Stimulated activated naive CD4-positive, alpha-beta T cell treated with Interleukin-2 at 50 U/mL for 16 hours (primary cell): Measurements from ENCODE around the gene FAHD2B.
"Not testable (repeated sequence)": the region's sequence is repeated elsewhere in the genome, so short reads cannot be mapped to it uniquely, and the experiment has no call there.

ENCODE experiments used
- DNase-seq: peaks from one replicate; lab custom pipeline; 2025; lab: John Stamatoyannopoulos, UW

FAHD2B gene

GRCh38 chr2:97067279-97068004 lies 27.2 kb downstream of the FAHD2B start:
- no peak for DNase-seq

- DNase-seq: not testable (repeated sequence)
Measured at GRCh38 chr2:97066030-97066429, 28.7 kb downstream of the FAHD2B start.

- DNase-seq: not testable (repeated sequence)
Measured at GRCh38 chr2:97062020-97062419, 32.7 kb downstream of the FAHD2B start.

- not testable (repeated sequence) for DNase-seq
Measured at GRCh38 chr2:97059782-97060181, 34.9 kb downstream of the FAHD2B start.

- DNase-seq: not testable (repeated sequence)
Measured at GRCh38 chr2:97056150-97056549, 38.5 kb downstream of the FAHD2B start.

GRCh38 chr2:97050032-97050431 lies 44.6 kb downstream of the FAHD2B start:
- not testable (repeated sequence) for DNase-seq

- not testable (repeated sequence) for DNase-seq
Measured at GRCh38 chr2:97048448-97048847, 46.2 kb downstream of the FAHD2B start.

- not testable (repeated sequence) for DNase-seq
Measured at GRCh38 chr2:97046676-97047075, 48.0 kb downstream of the FAHD2B start.

- not testable (repeated sequence) for DNase-seq
Measured at GRCh38 chr2:97045895-97046499, 48.7 kb downstream of the FAHD2B start.
